Kidney (tissue), 14 donors: ENCODE measurements around the gene CCDC152. TPM values are rescaled to one million over a fixed set of nuclear protein-coding genes. Genes with fewer than 3 reads are reported as not detected.

Experiments used
- DNase-seq, 5 donors: peaks; one replicate each; pipeline ENCODE4 v3.0.0-alpha.2; 2013 to 2020
- FAIRE-seq: peaks from 2 replicates; lab custom pipeline; 2012; peaks lifted over from hg19 to GRCh38; lab: Jason Lieb, UNC
- H3K27ac ChIP-seq, 2 donors: one replicate each; pipeline ENCODE4 v1.7.0; 2013; ENCODE audit warnings: low read depth in 2 of 2, low read length in 2 of 2, inconsistent platforms in 1 of 2
- H3K27me3 ChIP-seq: one replicate; pipeline ENCODE4 v1.7.1; 2013; ENCODE audit warnings: low read length, inconsistent platforms; ENCODE audit not compliant: control insufficient read depth, insufficient read depth
- H3K36me3 ChIP-seq, 3 donors: one replicate each; pipeline versions ENCODE4 v1.7.0 to v1.7.1; 2013; ENCODE audit warnings: low read length in 3 of 3, control low read depth in 1 of 3, inconsistent platforms in 1 of 3; ENCODE audit not compliant: insufficient read depth in 3 of 3, control insufficient read depth in 2 of 3
- H3K4me1 ChIP-seq, 3 donors: one replicate each; pipeline versions ENCODE4 v1.7.0 to v1.7.1; 2013; ENCODE audit warnings: low read length in 3 of 3, inconsistent platforms in 1 of 3, low read depth in 1 of 3; ENCODE audit not compliant: control insufficient read depth in 2 of 3, insufficient read depth in 2 of 3
- H3K4me3 ChIP-seq, 3 donors: one replicate each; pipeline versions ENCODE4 v1.7.0 to v1.8.1; 2013; ENCODE audit warnings: low read length in 3 of 3, control low read depth in 1 of 3, inconsistent platforms in 1 of 3
- H3K9ac ChIP-seq, 3 donors: one replicate each; pipeline versions ENCODE4 v1.7.0 to v1.7.1; 2013; ENCODE audit warnings: low read length in 3 of 3, control low read depth in 1 of 3, inconsistent platforms in 1 of 3
- H3K9me3 ChIP-seq, 3 donors: one replicate each; pipeline versions ENCODE4 v1.7.0 to v1.7.1; 2013; ENCODE audit warnings: low read length in 3 of 3, control low read depth in 1 of 3, inconsistent platforms in 1 of 3; ENCODE audit not compliant: control insufficient read depth in 2 of 3, insufficient read depth in 1 of 3
- intact Hi-C: fragments of 100-400 bp; cut with DNase I; formaldehyde crosslinking; loops from one replicate; pipeline ENCODE4 v1.11.1; 2022
- polyA plus RNA-seq: library from polyadenylated mRNA; stranded (reverse); fragments of 350-450 nt; fragmentation: Illumina TruSeq; extraction: RNeasy Lipid Tissue Mini Kit (QIAGEN cat#74804); gene quantifications from one replicate; pipeline ENCODE4 v1.2.3, GENCODE V29; 2014; ENCODE audit warnings: low read depth, low replicate concordance; ENCODE audit not compliant: insufficient read depth
- total RNA-seq: library from RNA; stranded (reverse); fragmentation: NEBNext Ultra II Directional; extraction: Animal tissue kit (Norgen Biotek cat#: 25700); gene quantifications from one replicate; pipeline ENCODE4 v1.2.1, GENCODE V29; 2021
- TF ChIP-seq, protein P1 (sequence below): IDR thresholded peaks from 3 replicates; pipeline ENCODE4 v1.5.1; 2012; ENCODE audit warnings: mild to moderate bottlenecking, moderate library complexity, borderline replicate concordance; ENCODE audit not compliant: insufficient read depth; ENCODE audit errors: extremely low read depth
- donor health status: control.
- donor health status: control.
- donor health status: control.
- donor health status: control.
- donor health status: control.
- donor health status: DM: yes; HTN: yes; CAD: no.
- donor health status: Normal renal cell carcinoma (clear cell type).

CCDC152 gene
- total and polyA plus RNA-seq, 2 donors from 2014 or later = 0.15 to 1.1 TPM

- H3K4me3 ChIP-seq = no peak overlapping the region
- H3K9ac ChIP-seq = no peak overlapping the region
- no peaks in the 10 kb centered on the region for H3K9me3 ChIP-seq
- no peak for DNase-seq
- no peaks in the 10 kb centered on the region for H3K36me3 ChIP-seq
- TF ChIP-seq, protein P1, sequence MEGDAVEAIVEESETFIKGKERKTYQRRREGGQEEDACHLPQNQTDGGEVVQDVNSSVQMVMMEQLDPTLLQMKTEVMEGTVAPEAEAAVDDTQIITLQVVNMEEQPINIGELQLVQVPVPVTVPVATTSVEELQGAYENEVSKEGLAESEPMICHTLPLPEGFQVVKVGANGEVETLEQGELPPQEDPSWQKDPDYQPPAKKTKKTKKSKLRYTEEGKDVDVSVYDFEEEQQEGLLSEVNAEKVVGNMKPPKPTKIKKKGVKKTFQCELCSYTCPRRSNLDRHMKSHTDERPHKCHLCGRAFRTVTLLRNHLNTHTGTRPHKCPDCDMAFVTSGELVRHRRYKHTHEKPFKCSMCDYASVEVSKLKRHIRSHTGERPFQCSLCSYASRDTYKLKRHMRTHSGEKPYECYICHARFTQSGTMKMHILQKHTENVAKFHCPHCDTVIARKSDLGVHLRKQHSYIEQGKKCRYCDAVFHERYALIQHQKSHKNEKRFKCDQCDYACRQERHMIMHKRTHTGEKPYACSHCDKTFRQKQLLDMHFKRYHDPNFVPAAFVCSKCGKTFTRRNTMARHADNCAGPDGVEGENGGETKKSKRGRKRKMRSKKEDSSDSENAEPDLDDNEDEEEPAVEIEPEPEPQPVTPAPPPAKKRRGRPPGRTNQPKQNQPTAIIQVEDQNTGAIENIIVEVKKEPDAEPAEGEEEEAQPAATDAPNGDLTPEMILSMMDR = no peak
- no peak overlapping the region for H3K27ac ChIP-seq
- H3K4me1 ChIP-seq = no peaks in the 10 kb centered on the region
- intact Hi-C loops = no loop called here
- no peak for FAIRE-seq
- H3K27me3 ChIP-seq = no peaks in the 10 kb centered on the region
Observed at GRCh38 chr5:42848545-42848944, 91.9 kb downstream of the CCDC152 start.

GRCh38 chr5:42851481-42851880, 94.9 kb downstream of the CCDC152 start:
- DNase-seq (peak in 1 of 5 donors; percentile 17), FAIRE-seq (no peak)
- intact Hi-C loops = no loop called here
- TF ChIP-seq, protein P1 = no peak
- Histone ChIP-seq H3K9me3 (no peaks in the 10 kb centered on the region), H3K27ac (no peak overlapping the region), H3K4me3 (no peak overlapping the region), H3K9ac (no peak overlapping the region), H3K4me1 (peaks cover 0 to 3% (median 0%) of the 10 kb centered on the region in 3 donors), H3K27me3 (no peaks in the 10 kb centered on the region), H3K36me3 (no peaks in the 10 kb centered on the region)

Other genes with a start within 250 kb of the CCDC152 start
- gene SELENOP, start 55.1 kb downstream of the CCDC152 start, total RNA-seq = 305 TPM
- gene SELENOP, start 55.1 kb downstream of the CCDC152 start, polyA plus RNA-seq = 390 TPM